HL-60 (cell line): ENCODE data around the gene PCDH1.

Experiments used
- TF ChIP-seq, protein P1 (sequence below): IDR thresholded peaks from one replicate; pipeline ENCODE4 v1.5.1; 2011; ENCODE audit warnings: low read length, control low read depth, inconsistent platforms; ENCODE audit not compliant: insufficient read depth
- TF ChIP-seq, protein P2 (sequence below): IDR thresholded peaks from 2 replicates; pipeline ENCODE4 v1.6.1; 2012; ENCODE audit warnings: low read depth; ENCODE audit not compliant: insufficient replicate concordance

DNA sequence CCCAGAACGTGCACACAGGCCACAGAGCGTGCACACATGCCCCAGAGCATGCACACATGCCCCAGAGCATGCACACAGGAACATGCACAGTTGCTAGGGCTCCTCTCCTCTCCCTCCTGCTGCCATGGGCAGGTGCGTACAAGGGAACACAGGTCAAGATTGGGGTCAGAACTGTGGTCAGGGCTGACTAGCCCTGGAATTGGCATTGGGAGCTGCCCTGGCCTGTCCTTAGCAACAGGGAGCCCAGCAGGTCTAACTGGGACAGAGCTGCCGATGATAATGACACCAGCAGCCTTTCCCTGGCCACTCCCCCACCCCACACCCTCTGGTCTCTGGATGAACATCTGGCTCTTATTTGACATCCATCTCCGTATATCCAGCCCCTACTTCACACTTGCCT, 8.0 kb downstream of the PCDH1 start:
- TF ChIP-seq, protein P1, sequence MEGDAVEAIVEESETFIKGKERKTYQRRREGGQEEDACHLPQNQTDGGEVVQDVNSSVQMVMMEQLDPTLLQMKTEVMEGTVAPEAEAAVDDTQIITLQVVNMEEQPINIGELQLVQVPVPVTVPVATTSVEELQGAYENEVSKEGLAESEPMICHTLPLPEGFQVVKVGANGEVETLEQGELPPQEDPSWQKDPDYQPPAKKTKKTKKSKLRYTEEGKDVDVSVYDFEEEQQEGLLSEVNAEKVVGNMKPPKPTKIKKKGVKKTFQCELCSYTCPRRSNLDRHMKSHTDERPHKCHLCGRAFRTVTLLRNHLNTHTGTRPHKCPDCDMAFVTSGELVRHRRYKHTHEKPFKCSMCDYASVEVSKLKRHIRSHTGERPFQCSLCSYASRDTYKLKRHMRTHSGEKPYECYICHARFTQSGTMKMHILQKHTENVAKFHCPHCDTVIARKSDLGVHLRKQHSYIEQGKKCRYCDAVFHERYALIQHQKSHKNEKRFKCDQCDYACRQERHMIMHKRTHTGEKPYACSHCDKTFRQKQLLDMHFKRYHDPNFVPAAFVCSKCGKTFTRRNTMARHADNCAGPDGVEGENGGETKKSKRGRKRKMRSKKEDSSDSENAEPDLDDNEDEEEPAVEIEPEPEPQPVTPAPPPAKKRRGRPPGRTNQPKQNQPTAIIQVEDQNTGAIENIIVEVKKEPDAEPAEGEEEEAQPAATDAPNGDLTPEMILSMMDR, result no peak
- TF ChIP-seq, protein P2, sequence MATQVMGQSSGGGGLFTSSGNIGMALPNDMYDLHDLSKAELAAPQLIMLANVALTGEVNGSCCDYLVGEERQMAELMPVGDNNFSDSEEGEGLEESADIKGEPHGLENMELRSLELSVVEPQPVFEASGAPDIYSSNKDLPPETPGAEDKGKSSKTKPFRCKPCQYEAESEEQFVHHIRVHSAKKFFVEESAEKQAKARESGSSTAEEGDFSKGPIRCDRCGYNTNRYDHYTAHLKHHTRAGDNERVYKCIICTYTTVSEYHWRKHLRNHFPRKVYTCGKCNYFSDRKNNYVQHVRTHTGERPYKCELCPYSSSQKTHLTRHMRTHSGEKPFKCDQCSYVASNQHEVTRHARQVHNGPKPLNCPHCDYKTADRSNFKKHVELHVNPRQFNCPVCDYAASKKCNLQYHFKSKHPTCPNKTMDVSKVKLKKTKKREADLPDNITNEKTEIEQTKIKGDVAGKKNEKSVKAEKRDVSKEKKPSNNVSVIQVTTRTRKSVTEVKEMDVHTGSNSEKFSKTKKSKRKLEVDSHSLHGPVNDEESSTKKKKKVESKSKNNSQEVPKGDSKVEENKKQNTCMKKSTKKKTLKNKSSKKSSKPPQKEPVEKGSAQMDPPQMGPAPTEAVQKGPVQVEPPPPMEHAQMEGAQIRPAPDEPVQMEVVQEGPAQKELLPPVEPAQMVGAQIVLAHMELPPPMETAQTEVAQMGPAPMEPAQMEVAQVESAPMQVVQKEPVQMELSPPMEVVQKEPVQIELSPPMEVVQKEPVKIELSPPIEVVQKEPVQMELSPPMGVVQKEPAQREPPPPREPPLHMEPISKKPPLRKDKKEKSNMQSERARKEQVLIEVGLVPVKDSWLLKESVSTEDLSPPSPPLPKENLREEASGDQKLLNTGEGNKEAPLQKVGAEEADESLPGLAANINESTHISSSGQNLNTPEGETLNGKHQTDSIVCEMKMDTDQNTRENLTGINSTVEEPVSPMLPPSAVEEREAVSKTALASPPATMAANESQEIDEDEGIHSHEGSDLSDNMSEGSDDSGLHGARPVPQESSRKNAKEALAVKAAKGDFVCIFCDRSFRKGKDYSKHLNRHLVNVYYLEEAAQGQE, result no peak
